SK-N-MC (cell line): ENCODE data around the gene SPTAN1.

Experiments used
- EZH2 ChIP-seq: fragments of 200-600 bp; sonication (generic); IDR thresholded peaks from one replicate; pipeline ENCODE4 v1.6.1; 2017; ENCODE audit warnings: antibody characterized with exemption
- POLR2AphosphoS5 ChIP-seq: IDR thresholded peaks from 2 replicates; pipeline ENCODE4 v1.6.1; 2012; ENCODE audit warnings: mild to moderate bottlenecking, low read depth, low read length, borderline replicate concordance

DNA sequence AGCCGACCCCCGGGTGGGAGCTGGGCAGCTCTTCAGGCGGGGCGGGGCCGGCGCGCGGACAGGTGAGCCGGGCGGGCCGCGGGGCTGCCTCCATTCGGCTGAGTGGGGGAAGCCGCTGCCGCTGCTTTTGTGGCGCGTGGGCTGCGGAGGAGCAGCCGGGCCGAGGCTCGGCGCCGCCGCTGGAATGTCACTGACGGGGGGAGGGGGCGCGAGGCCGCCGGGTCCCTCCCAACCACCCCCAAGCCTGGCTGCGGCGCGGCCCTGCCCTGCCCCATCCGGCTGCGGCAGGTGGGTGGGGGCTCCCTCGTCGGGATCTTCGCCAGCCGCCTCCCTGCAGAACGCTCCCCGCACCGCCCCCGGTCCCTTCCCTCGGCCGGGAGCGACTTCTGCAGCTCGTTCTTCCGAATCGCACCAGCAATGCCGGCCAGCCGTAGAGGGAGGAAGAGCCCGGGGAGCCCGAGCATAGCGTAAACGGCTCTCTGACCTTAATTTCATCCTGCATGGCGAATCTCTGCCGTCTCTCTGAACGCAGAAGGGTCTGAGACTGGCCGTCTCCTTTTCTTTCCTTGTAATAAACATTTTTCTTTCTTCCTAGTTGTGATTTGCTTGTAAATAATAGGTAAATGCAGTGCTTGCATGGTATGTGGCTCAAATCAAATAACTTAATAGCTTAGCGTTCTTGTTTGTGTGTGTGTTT, 505 bp downstream of the SPTAN1 start:
- no peak for TF ChIP-seq EZH2
- TF ChIP-seq POLR2AphosphoS5, result no peak
